Measurements from ENCODE around the gene BTBD16. TPM values are rescaled to one million over a fixed set of nuclear protein-coding genes. Genes with fewer than 3 reads are reported as not detected.

The BTBD16 gene
- total and polyA plus RNA-seq, 2 of the 4 experiments (the other 2 are of a cell fraction), result not detected

- BruUV-seq (replicated peaks), result no TSS peak
- Histone ChIP-seq H2BK120ac (ENCODE audit: low read depth, low read length) (no peak overlapping the region), H2AFZ (replicated peaks; ENCODE audit: low read length, poor library complexity) (no peak overlapping the region), H2AK9ac (replicated peaks; ENCODE audit: low read depth, low read length, poor library complexity) (no peak overlapping the region), H3K4ac (ENCODE audit: low read depth, low read length) (no peak overlapping the region), H3K27me3 (ENCODE audit: control insufficient read depth, insufficient read depth, low read length) (peaks cover 15% of the 10 kb centered on the region), H4K20me1 (ENCODE audit: insufficient read depth, low read length) (no peaks in the 10 kb centered on the region), H3K14ac (replicated peaks; ENCODE audit: low read depth, low read length) (no peak overlapping the region), H2BK20ac (ENCODE audit: low read depth, low read length) (no peak overlapping the region), H3K18ac (ENCODE audit: low read depth, low read length) (no peak overlapping the region), H3K9me3 (ENCODE audit: control insufficient read depth, insufficient read depth, low read length) (no peaks in the 10 kb centered on the region), H3K9me1 (ENCODE audit: insufficient read depth, low read length) (no peaks in the 10 kb centered on the region), H3K9ac (ENCODE audit: low read depth, low read length) (no peak overlapping the region), H3K27ac (ENCODE audit: insufficient read depth, low read length) (no peak overlapping the region), H3K79me1 (ENCODE audit: low read depth in 1 of 2, low read length in 2 of 2) (no peaks in the 10 kb centered on the region), H2BK15ac (ENCODE audit: low read depth, low read length) (no peak overlapping the region), H4K8ac (ENCODE audit: low read depth in 2 of 2, low read length in 2 of 2) (no peak overlapping the region), H3K23ac (ENCODE audit: low read depth, low read length) (no peak overlapping the region), H2BK5ac (ENCODE audit: low read depth, low read length, poor library complexity, severe bottlenecking) (no peak overlapping the region), H2AK5ac (ENCODE audit: low read depth, low read length) (no peak overlapping the region), H3K4me2 (ENCODE audit: low read depth, low read length) (no peak overlapping the region), H3K56ac (ENCODE audit: extremely low read depth, insufficient read depth, low read length) (no peak overlapping the region), H4K91ac (ENCODE audit: insufficient read depth, low read depth, low read length) (no peak overlapping the region), H4K5ac (ENCODE audit: low read depth, low read length) (no peak overlapping the region), H3K4me3 (ENCODE audit: insufficient read depth, low read depth, low read length) (no peak overlapping the region), H3K36me3 (ENCODE audit: control insufficient read depth, insufficient read depth, low read length) (no peaks in the 10 kb centered on the region), H3K4me1 (ENCODE audit: control insufficient read depth, insufficient read depth, low read length) (no peaks in the 10 kb centered on the region)
- dilution Hi-C loops (cut with HindIII; ENCODE audit: low sequenced_read_pairs, unreplicated experiment) (no loop called here), in situ Hi-C loops (cut with MboI; ENCODE audit: low sequenced_read_pairs) (no loop called here), intact Hi-C loops (cut with micrococcal nuclease) (no loop called here)
- 63% methylated on average over 3 of the region's 6 CpGs; no CpG with 5 or more reads in 1 of the 2 experiments for WGBS, 2 experiments (ENCODE audit: extremely low coverage in 2 of 2, insufficient read length in 1 of 2)
- ChIA-PET POLR2A (ENCODE audit: unreplicated experiment) (no interaction called here), CTCF (interaction anchor here (0.5 kb wide), 1 partner anchor 47 kb away, joined by 3 read pairs; no protein-coding TSS in a partner anchor)
- DNase-seq, result no peak
- ATAC-seq (ENCODE audit: low read depth), result no peak
- TF ChIP-seq, protein P1, sequence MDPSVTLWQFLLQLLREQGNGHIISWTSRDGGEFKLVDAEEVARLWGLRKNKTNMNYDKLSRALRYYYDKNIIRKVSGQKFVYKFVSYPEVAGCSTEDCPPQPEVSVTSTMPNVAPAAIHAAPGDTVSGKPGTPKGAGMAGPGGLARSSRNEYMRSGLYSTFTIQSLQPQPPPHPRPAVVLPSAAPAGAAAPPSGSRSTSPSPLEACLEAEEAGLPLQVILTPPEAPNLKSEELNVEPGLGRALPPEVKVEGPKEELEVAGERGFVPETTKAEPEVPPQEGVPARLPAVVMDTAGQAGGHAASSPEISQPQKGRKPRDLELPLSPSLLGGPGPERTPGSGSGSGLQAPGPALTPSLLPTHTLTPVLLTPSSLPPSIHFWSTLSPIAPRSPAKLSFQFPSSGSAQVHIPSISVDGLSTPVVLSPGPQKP (IDR thresholded peaks at IDR 0.05; ENCODE audit: borderline replicate concordance, low read depth, low read length), result no peak
- no peak for TF ChIP-seq CEBPB (IDR thresholded peaks at IDR 0.05; ENCODE audit: low read depth, low read length)
- no peak for TF ChIP-seq MXI1 (IDR thresholded peaks at IDR 0.05; ENCODE audit: borderline replicate concordance, low read depth, low read length)
- TF ChIP-seq CHD1 (IDR thresholded peaks at IDR 0.05; ENCODE audit: low read depth, low read length), result no peak
- no peak for TF ChIP-seq USF2 (IDR thresholded peaks at IDR 0.05; ENCODE audit: low read depth, low read length)
- no peak for TF ChIP-seq CTCF (conservative IDR thresholded peaks at IDR 0.05; ENCODE audit: low read depth, low read length)
- no peak for TF ChIP-seq BHLHE40 (IDR thresholded peaks at IDR 0.05; ENCODE audit: low read depth, low read length)
- no peak for TF ChIP-seq RAD21 (IDR thresholded peaks at IDR 0.05; ENCODE audit: low read length)
- no peak for TF ChIP-seq POLR2A (IDR thresholded peaks at IDR 0.05; ENCODE audit: low read depth, low read length)
- TF ChIP-seq RCOR1 (IDR thresholded peaks at IDR 0.05; ENCODE audit: insufficient replicate concordance, low read length), result no peak
- TF ChIP-seq MAFK (IDR thresholded peaks at IDR 0.05; ENCODE audit: low read depth, low read length), result no peak
Measured at GRCh38 chr10:122326806-122327205, 55.7 kb downstream of the BTBD16 start.

Data from IMR-90 (cell line).